ENCODE measurements around the gene VARS1.

VARS1 gene

DNA sequence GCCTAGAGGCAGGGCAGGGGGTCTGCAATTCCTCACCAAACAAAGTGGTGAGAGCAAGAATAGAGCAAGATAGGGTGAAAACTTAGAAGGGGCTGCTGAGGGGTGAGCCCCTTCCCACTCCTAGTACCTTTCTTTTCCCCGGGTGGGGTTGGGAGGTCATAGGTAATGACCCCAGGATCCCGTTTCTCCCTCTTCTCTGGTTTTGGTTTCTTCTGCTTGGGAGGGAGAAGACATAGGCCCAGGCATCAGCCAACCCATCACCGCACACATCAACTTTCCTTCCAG is 3.5 kb downstream of the VARS1 start:
- DNase-seq, result no peak

DNA sequence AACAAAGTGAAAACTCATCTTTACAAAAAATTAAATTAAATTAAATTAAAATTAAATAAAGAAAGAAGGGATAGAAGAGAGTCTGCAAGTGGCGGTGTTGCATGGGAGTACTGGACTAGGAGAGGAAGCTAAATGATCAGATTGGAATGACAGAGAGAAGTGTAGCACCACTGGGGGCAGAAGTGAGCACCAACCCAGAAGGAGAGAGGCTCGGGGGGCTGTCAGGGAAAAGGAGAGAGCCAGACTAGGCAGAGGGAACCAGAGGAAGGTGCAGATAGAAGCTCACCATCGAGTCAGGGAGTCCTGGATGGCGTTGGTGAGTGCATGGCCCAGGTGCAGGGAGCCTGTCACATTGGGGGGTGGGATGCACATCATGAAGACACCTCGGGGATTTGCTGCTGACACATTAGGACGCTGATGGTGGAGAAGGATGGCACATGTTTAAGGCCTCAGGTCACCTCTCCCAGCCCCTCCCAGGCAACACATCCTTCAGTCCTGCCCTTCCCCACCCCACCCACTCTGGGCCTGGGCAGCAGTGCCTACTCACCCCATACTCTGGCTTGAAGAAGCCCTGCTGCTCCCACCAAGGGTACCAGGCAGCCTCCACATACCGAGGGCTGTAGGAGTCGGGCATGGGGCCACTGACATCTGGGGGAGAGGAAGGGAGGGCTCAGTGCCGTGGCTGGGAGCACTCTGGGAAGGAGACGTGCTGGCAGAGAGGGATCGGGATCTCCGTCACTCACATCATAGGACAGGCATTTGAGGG is 4.0 kb downstream of the VARS1 start:
- DNase-seq, result peak; percentile 39

DNA sequence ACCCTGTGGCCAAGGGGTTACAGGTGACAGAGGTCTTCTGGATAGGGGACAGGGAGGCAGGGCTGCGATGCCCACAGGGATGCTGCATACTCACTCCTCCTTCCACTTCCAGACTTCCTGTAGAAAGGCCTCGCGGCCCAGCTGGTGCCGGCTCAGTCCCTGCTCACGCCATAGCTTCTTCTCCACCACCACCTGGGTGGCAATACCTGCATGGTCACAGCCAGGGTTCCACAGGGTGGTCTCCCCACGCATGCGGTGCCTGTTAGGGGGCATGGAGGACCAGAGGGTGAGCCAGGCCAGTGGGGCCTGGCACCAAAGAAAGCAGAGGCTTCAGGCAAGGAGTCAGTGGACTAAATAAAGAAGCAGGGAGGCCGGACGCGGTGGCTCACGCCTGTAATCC is 10.1 kb downstream of the VARS1 start:
- DNase-seq, result no peak

DNA sequence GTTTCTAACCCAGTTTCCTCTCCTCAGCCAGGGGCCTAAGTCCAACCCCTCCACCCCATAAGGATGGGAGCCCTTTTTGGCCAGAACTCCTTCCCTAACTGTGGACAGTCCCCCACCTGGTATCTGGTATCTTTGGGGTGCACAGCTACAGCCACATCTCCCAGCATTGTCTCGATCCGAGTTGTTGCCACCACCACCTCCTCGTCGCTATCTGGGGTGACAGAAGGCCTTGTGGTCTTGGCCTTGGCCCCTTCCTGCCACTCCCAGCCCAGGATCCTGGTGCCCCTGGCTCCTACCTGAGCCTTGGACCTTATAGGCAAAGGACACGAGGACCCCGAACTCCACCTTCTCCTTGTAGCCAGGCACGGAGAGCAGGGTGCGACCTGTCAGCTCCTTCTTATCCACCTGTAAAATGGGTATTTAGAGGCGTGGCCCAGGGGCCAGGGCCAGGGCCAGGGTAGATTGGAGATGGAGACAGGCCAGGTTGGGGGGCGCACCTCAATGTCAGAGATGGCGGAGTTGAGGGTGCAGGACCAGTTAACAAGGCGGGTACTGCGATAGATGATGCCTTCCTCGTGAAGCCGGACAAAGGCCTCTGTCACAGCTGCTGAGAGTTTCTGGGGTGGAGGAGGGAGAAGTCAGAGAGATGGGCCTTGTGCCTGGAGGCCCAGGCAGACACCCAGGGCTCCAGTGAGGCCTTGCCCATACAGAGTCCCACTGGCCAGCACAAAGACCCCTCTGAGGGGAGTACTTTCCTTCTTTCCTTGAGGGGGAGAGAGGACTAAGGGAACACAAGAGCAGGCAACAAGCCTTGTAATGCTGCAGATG is 11.2 kb downstream of the VARS1 start:
- DNase-seq, result no peak

DNA sequence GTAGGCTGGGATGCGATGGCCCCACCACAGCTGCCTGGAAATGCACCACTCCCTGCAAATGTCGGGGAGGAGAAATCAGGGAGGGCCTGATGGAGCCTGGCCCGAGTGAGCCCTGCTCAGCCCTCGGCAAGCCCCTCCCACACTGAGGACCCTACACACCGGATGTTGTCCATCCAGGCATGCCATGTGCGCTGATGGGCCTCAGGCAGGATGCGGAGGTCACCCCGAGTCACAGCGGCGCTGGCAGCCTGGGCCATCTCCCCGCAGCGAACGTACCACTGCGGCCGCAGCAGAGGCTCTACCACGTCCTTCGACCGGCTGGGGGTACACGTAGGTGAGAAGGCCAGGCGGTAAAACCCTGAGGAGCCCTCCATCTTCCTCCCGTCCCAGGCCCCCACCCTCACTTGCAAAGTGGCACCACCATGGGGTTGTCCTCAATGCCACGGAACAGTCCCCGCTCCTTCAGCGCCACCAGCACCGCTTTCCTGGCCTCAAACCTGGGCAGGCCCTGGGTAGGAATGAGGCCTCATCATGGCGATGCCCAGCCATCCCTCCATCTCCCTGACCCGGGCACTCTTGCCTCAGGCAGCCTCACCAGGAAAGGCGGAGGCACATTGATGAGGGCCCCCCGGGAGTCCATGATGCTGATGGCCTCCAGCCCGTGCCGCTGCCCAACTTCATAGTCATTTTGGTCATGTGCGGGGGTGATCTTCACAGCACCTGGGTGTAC is 13.3 kb downstream of the VARS1 start:
- no peak for DNase-seq

- no peak for DNase-seq
These were observed 14.1 kb downstream of the VARS1 start for GRCh38 chr6:31781244-31782125.

DNA sequence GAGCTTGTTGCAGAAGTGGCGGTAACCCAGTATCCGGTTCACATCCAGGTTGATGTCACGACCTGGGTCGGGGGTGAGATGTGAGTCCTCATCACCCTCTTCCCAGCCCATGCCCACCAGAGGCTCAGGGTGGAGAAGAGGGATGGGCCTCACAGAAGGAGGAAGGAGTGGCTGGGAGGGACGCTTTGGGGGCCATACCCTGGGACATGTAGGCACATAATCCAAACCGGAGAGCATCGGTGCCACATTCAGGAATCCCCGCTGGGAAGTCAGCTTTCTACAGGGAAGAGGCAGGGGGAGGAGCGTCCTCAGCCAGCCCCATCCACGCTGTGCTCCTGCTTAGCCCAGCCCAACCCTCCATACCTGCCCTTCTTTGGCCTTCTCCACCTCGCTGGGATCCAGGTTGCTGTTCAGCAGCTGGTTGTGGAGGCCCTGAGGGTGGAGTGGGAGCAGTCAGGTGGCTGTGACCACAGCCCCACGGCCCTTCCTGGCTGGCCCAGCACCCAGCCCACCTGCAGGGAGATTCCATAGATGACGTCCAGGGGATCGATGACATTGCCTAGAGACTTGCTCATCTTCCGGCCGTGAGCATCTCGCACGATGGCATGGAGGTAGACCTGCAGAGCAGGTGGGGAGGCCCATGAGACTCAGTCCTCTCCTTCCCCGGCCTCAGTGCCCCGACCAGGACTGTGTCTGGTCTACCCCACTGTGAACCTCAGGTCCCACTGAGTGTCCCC is 14.9 kb downstream of the VARS1 start:
- no peak for DNase-seq

- no peak for DNase-seq
These were observed 15.6 kb downstream of the VARS1 start for GRCh38 chr6:31779908-31780307.

DNA sequence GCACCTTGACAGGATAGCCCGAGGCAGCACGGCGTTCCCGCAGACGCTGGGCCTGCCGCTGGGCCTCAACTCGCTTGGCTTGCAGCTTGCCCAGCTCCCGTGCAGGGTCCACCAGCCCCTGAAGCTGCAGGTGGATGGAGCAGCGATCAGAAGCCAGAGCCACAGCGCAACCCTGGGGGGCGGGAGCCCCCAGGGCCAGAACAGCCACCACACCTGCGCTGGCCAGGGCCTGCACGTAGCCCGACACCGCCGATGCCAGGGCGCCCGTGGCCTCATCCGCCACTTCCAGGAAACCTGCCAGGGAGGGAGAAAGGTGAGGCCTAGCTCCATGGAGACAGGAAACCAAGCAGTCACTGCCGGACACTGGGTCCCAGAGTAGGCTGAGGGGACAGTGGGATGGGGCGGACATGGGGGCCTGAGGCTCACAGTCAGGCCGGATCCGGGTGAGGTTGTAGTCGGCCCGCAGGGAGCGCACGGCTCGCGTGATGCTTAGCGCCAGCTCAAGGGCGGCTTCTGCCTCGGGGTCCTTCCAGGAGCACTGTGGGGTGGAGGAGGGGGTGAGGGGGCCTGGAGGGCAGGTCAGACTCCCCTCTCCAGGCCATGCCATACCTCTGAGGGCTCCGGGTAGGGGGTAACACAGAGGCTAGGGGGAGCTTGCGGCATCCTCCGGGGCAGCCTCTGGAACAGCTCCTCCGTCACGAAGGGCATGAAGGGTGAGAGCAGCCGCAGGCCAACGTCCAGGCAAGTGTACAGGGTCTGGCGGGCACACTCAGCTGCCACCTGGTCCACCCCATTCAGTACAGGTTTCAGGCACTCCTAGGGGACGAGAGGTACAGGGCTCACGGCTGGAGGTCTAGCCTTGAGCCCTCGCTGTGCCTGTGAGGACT is 16.3 kb downstream of the VARS1 start:
- no peak for DNase-seq

GRCh38 chr6:31778193-31778592 is 17.4 kb downstream of the VARS1 start:
- DNase-seq, result no peak

DNA sequence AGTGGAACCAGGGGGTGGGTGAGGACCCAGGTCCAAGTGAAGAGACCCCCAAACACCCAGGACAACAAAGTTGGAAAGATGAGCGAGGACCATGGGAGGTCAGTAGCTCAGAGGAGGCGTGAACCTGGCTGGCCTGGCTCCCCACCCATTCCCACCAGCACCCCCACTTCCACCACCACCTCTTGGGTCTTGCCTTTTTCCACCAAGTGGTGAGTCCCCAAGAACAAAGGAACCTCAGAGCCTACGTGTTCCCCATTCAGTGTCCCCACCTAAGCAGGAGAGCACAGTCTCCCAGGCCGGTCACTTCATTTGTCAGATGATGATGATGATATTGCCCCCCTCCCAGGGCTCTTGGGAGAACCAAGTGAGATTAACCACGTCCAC is 17.9 kb downstream of the VARS1 start:
- no peak for DNase-seq

- peak; percentile 77 for DNase-seq
These were observed 18.4 kb downstream of the VARS1 start, which contains the start of gene VWA7 for GRCh38 chr6:31776989-31777666. Gene VWA7 (minus strand): TSS chr6:31777328. CDS start chr6:31776779, 549 bp downstream.

DNA sequence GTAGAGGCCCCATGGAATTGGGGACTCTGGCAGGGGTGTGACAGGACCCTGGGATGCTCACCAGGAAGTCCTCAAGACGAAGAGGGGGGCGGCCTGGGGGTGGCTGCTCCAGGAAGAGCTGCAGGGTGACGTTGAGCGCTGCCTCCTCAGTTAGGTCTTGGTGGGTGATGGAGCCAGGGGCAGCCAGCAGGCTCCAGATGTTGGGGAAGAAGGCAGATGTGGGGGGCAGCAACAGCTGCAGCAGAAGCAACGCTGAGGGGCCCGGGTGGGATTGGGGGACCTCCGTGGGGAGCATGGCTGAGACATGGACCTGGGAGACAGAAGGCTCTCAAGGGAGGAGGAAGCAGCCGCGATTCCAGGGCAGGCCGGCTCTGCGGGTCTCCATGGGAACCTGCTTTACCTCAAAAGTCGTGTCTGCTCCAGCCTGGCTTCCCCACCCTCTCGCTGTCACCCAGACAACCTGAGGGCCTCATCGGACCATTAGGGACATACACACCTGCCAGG is 19.0 kb downstream of the VARS1 start:
- DNase-seq, result no peak

DNA sequence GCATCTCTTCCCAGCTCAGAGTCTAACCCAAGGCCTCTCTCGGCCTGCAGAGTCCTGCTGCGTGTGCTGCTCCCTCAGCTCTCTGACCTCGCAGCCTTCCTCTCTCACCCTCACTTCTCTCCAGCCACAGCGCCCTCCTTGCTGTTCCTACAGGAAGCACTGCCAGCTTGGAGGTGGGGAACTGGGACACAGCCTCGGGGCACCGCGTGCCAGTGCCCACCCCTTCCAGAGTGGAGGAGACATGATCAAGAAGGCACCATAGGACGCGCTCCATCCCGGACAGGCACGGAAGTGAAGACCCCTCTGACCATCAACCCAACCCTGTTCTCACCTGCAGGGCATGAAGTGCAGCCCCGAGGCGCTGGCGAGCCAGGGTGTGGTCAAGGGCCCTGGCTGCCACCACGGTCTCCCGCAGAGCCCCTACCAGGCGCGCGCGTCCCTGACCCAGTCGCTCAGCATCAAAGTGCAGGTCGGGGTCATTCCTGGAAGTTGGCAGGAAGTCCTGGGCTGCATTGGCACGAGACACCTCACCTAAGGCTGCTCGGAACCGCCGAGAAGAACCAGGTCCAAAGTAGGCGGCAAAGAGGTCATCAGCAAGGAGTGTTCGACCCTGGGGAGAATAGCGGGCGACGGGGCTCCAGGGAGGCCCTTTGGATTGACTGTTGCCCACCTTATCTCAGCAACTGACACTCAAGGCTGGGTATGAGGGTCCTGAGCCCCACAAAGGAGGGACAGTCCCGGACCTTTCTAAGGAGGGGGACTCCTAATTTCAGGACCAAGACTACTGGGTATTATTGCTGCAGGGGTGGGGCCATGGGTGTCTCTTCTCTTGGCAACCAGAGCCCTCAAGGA is 19.7 kb downstream of the VARS1 start:
- no peak for DNase-seq

DNA sequence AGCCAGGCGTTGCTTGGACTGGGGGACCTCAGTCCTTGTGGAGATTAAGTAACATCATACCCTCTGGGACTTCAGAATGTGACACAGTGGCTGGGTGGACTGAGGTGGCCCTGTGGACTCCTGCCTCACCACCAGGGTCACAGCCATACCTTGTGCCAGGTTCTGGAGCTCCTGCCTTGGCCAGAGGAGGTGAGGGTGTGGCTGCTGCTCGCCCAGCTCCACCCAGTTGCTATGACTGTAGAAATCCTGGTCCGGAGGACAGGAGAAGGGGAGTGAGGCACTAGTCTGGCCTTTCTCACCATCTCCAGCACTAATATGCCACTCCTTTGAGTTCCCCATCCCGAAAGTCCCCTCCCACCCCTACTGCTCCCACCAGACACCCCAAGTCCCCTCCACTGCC is 20.4 kb downstream of the VARS1 start:
- no peak for DNase-seq

DNA sequence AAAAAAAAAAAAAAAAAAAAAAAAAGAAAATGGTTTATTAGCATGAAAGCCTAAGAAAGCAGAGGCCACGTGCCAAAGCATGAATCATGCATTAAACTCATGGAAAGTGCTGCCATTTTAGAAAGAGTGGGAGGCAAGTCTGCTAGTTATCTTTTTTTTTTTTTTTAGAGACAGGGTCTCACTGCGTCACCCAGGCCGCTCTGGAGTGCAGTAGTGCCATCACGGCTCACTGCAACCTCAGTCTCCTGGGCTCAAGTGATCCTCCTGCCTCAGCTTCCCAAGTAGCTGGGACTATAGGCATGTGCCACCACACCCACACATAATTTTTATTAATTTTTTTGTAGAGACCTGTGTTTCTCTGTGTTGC is 23.6 kb downstream of the VARS1 start:
- peak; percentile 51 for DNase-seq

GRCh38 chr6:31770860-31771259 is 24.7 kb downstream of the VARS1 start:
- no peak for DNase-seq

DNA sequence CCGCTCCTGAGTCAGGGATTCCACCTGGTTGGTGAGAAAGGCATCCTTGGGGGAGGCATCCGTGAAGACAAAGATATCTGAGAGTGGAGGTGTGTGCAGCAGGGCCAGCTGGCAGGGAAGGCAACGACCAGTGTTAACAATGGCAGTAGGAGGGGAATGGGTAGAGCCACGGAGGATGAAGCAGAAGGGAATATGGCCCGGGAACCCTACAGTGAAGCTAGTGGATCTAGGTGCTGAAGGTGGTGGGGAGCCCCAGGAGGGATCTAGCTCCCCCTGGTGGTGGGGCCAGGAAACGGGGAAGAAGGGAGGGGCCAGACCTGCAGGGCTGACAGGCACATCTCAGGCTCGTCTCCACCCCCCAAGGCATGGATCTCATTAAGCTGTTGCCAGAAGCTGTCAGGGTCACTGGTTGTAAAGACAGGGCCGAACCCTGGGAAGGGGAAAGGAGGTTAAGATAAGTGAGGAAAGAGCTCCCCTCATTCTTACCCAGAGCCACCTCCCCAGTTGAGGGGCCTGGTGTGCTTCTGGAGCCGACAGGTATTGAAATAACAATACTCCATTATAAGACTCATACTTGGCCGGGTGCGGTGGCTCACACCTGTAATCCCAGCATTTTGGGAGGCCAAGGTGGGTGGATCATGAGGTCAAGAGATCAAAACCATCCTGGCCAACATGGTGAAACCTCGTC is 25.7 kb downstream of the VARS1 start:
- DNase-seq, result peak; percentile 78
